Keratinocyte (primary cell): ENCODE data around the gene PHLDB3. TPM values are rescaled to one million over a fixed set of nuclear protein-coding genes. Genes with fewer than 3 reads are reported as not detected.
A peak's percentile ranks its signal among the peaks of the same experiment; 100 is the strongest.

ENCODE experiments used
- DNase-seq: peaks from one replicate; pipeline ENCODE4 v3.0.0-alpha.2; 2011; ENCODE audit warnings: low read depth, missing footprints, low spot score
- FAIRE-seq: peaks from 2 replicates; lab custom pipeline; 2011; peaks lifted over from hg19 to GRCh38; lab: Jason Lieb, UNC
- H2AFZ ChIP-seq: 2 replicates; pipeline ENCODE4 v1.6.0; 2012; ENCODE audit warnings: low read length, control low read depth, inconsistent platforms; ENCODE audit not compliant: control insufficient read depth
- H3K27ac ChIP-seq: 2 replicates; pipeline ENCODE4 v1.5.1; 2011; ENCODE audit warnings: low read length; ENCODE audit not compliant: control insufficient read depth, insufficient read depth
- H3K27me3 ChIP-seq: 3 replicates; pipeline ENCODE4 v1.6.0; 2011; ENCODE audit warnings: low read length; ENCODE audit not compliant: control insufficient read depth, insufficient read depth; ENCODE audit errors: extremely low read depth
- H3K36me3 ChIP-seq, 2 experiments: 2 replicates in 1 of 2; 3 replicates in 1 of 2; pipeline ENCODE4 v1.5.1; 2011; ENCODE audit warnings: low read length in 2 of 2, mild to moderate bottlenecking in 1 of 2; ENCODE audit not compliant: control insufficient read depth in 2 of 2, insufficient read depth in 2 of 2; ENCODE audit errors: extremely low read depth in 1 of 2
- H3K4me1 ChIP-seq: 3 replicates; pipeline ENCODE4 v1.5.1; 2011; ENCODE audit warnings: low read length; ENCODE audit not compliant: control insufficient read depth, insufficient read depth; ENCODE audit errors: extremely low read depth
- H3K4me2 ChIP-seq: 3 replicates; pipeline ENCODE4 v1.6.0; 2011; ENCODE audit warnings: low read depth, low read length; ENCODE audit not compliant: control insufficient read depth, insufficient read depth; ENCODE audit errors: extremely low read depth
- H3K4me3 ChIP-seq, 3 experiments: fragments of 200-600 bp in 1 of 3; sonication (generic) in 1 of 3; 2 replicates in 2 of 3; 3 replicates in 1 of 3; pipeline ENCODE4 v1.5.1; 2011 to 2016; ENCODE audit warnings: low read length in 3 of 3, mild to moderate bottlenecking in 3 of 3, control low read depth in 2 of 3, inconsistent platforms in 1 of 3, low read depth in 1 of 3, mixed read lengths in 1 of 3, mixed run types in 1 of 3, moderate library complexity in 1 of 3; ENCODE audit not compliant: control insufficient read depth in 2 of 3, insufficient read depth in 2 of 3; ENCODE audit errors: extremely low read depth in 1 of 3
- H3K79me2 ChIP-seq: 2 replicates; pipeline ENCODE4 v1.6.0; 2012; ENCODE audit warnings: low read length; ENCODE audit not compliant: control insufficient read depth, insufficient read depth
- H3K9ac ChIP-seq: 3 replicates; pipeline ENCODE4 v1.6.0; 2011; ENCODE audit warnings: low read length; ENCODE audit not compliant: control insufficient read depth, insufficient read depth; ENCODE audit errors: extremely low read depth
- H3K9me1 ChIP-seq: 3 replicates; pipeline ENCODE4 v1.6.0; 2011; ENCODE audit warnings: low read length; ENCODE audit not compliant: control insufficient read depth, insufficient read depth; ENCODE audit errors: extremely low read depth
- H3K9me3 ChIP-seq: 2 replicates; pipeline ENCODE4 v1.5.1; 2012; ENCODE audit warnings: low read depth, low read length; ENCODE audit not compliant: control insufficient read depth
- H4K20me1 ChIP-seq: 3 replicates; pipeline ENCODE4 v1.6.0; 2011; ENCODE audit warnings: low read length; ENCODE audit not compliant: control insufficient read depth, insufficient read depth; ENCODE audit errors: extremely low read depth
- CTCF ChIP-seq, 3 experiments: IDR thresholded peaks in 1 of 3; conservative IDR thresholded peaks in 1 of 3; optimal IDR thresholded peaks in 1 of 3; 2 replicates in 2 of 3; 3 replicates in 1 of 3; pipeline versions ENCODE3 to v1.5.1; 2011; ENCODE audit warnings: low read length in 3 of 3, mild to moderate bottlenecking in 3 of 3, moderate library complexity in 2 of 3, control low read depth in 1 of 3, inconsistent platforms in 1 of 3; ENCODE audit not compliant: insufficient read depth in 2 of 3; ENCODE audit errors: extremely low read depth in 1 of 3
- EZH2 ChIP-seq: IDR thresholded peaks from one replicate; pipeline ENCODE4 v1.6.1; 2012; ENCODE audit warnings: inconsistent platforms, mild to moderate bottlenecking, low read length, moderate library complexity
- dilution Hi-C: fragments of 300-500 bp; cut with MboI; formaldehyde crosslinking; loops from one replicate; pipeline ENCODE4 v1.7.0; 2020; ENCODE audit warnings: low sequenced_read_pairs; ENCODE audit not compliant: extremely low pct_ligation_motif_present
- polyA plus RNA-seq, 5 experiments: library from polyadenylated mRNA; depleted of rRNA in 3 of 5; stranded (reverse) in 3 of 5; stranded (forward) in 1 of 5; unstranded in 1 of 5; fragments of >200 nt; gene quantifications; 1 replicate in 1 of 5; 2 replicates in 3 of 5; 3 replicates in 1 of 5; pipeline versions ENCODE4 v1.2.1 to v1.2.3, GENCODE V29; 2011 to 2012; ENCODE audit warnings: missing spikeins in 2 of 5, low read depth in 1 of 5, low replicate concordance in 1 of 5

Gene PHLDB3
- polyA plus RNA-seq, 1 donor (not counting 4 experiments of a cell fraction or from before 2014, with no cell fraction given): 6.7 TPM

- dilution Hi-C loops: no loop called here
- no peak overlapping the region for H2AFZ ChIP-seq
- FAIRE-seq: no peak
- no peaks in the 10 kb centered on the region for H4K20me1 ChIP-seq
- H3K27me3 ChIP-seq: no peaks in the 10 kb centered on the region
- H3K36me3 ChIP-seq: peaks cover 7 to 27% of the 10 kb centered on the region in 2 experiments
- no peak overlapping the region for H3K4me2 ChIP-seq
- TF ChIP-seq EZH2 (no peak), CTCF (optimal IDR thresholded peaks at IDR 0.05 in 1 of 3, IDR thresholded peaks at IDR 0.05 in 1 of 3, conservative IDR thresholded peaks at IDR 0.05 in 1 of 3; ENCODE audit: extremely low read depth in 1 of 3, insufficient read depth in 2 of 3, low read length in 3 of 3) (no peak)
- H3K9me1 ChIP-seq: no peaks in the 10 kb centered on the region
- no peaks in the 10 kb centered on the region for H3K79me2 ChIP-seq
- no peak for DNase-seq
- no peak overlapping the region for H3K4me3 ChIP-seq
- no peak overlapping the region for H3K27ac ChIP-seq
- H3K9me3 ChIP-seq: no peaks in the 10 kb centered on the region
- no peak overlapping the region for H3K9ac ChIP-seq
- peaks cover 18% of the 10 kb centered on the region for H3K4me1 ChIP-seq
Measured at GRCh38 chr19:43476606-43477005, 27.9 kb downstream of the PHLDB3 start.

GRCh38 chr19:43474986-43475705 lies 29.4 kb downstream of the PHLDB3 start:
- Histone ChIP-seq H3K9me3 (no peaks in the 10 kb centered on the region), H2AFZ (peak overlapping the region; percentile 74), H4K20me1 (no peaks in the 10 kb centered on the region), H3K4me1 (peaks cover 31% of the 10 kb centered on the region), H3K27me3 (no peaks in the 10 kb centered on the region), H3K79me2 (no peaks in the 10 kb centered on the region), H3K9ac (peak overlapping the region; percentile 48), H3K36me3 (peaks cover 3 to 19% of the 10 kb centered on the region in 2 experiments), H3K27ac (peak overlapping the region; percentile 64), H3K4me2 (peak overlapping the region; percentile 66), H3K9me1 (peaks cover 2% of the 10 kb centered on the region), H3K4me3 (peak overlapping the region in 2 of 3 experiments; percentile 25 to 44)
- DNase-seq (peak; percentile 55), FAIRE-seq (peak; percentile 70)
- dilution Hi-C loops: no loop called here
- no peak for TF ChIP-seq CTCF (optimal IDR thresholded peaks at IDR 0.05 in 1 of 3, IDR thresholded peaks at IDR 0.05 in 1 of 3, conservative IDR thresholded peaks at IDR 0.05 in 1 of 3; ENCODE audit: extremely low read depth in 1 of 3, insufficient read depth in 2 of 3, low read length in 3 of 3)
- TF ChIP-seq EZH2: no peak
